Measurements from ENCODE around the gene SIRT5. TPM values are rescaled to one million over a fixed set of nuclear protein-coding genes. Genes with fewer than 3 reads are reported as not detected.

SIRT5 gene
- total and polyA plus RNA-seq, 2 experiments from 2014 or later, result 9.8 to 13.1 TPM

DNA sequence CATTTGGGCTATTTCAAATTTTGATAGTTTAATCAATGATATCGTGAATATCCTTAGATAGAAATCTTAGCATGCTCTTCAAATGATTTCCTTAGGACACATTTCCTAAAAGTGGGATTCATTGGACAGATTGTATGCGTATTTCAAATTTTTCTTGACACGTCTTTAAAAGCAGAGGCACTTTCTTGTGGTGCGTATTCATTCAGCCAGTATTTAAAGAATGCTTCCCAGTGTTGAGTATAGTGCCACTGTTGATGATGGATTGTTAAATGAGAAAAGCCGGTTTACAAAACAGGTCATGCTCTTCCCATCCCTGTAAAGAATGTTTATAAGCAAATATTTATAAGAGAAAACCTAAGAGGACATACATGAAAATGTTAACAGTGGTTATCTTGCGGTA, 25.6 kb downstream of the SIRT5 start (continued):
- TF ChIP-seq, protein P1, sequence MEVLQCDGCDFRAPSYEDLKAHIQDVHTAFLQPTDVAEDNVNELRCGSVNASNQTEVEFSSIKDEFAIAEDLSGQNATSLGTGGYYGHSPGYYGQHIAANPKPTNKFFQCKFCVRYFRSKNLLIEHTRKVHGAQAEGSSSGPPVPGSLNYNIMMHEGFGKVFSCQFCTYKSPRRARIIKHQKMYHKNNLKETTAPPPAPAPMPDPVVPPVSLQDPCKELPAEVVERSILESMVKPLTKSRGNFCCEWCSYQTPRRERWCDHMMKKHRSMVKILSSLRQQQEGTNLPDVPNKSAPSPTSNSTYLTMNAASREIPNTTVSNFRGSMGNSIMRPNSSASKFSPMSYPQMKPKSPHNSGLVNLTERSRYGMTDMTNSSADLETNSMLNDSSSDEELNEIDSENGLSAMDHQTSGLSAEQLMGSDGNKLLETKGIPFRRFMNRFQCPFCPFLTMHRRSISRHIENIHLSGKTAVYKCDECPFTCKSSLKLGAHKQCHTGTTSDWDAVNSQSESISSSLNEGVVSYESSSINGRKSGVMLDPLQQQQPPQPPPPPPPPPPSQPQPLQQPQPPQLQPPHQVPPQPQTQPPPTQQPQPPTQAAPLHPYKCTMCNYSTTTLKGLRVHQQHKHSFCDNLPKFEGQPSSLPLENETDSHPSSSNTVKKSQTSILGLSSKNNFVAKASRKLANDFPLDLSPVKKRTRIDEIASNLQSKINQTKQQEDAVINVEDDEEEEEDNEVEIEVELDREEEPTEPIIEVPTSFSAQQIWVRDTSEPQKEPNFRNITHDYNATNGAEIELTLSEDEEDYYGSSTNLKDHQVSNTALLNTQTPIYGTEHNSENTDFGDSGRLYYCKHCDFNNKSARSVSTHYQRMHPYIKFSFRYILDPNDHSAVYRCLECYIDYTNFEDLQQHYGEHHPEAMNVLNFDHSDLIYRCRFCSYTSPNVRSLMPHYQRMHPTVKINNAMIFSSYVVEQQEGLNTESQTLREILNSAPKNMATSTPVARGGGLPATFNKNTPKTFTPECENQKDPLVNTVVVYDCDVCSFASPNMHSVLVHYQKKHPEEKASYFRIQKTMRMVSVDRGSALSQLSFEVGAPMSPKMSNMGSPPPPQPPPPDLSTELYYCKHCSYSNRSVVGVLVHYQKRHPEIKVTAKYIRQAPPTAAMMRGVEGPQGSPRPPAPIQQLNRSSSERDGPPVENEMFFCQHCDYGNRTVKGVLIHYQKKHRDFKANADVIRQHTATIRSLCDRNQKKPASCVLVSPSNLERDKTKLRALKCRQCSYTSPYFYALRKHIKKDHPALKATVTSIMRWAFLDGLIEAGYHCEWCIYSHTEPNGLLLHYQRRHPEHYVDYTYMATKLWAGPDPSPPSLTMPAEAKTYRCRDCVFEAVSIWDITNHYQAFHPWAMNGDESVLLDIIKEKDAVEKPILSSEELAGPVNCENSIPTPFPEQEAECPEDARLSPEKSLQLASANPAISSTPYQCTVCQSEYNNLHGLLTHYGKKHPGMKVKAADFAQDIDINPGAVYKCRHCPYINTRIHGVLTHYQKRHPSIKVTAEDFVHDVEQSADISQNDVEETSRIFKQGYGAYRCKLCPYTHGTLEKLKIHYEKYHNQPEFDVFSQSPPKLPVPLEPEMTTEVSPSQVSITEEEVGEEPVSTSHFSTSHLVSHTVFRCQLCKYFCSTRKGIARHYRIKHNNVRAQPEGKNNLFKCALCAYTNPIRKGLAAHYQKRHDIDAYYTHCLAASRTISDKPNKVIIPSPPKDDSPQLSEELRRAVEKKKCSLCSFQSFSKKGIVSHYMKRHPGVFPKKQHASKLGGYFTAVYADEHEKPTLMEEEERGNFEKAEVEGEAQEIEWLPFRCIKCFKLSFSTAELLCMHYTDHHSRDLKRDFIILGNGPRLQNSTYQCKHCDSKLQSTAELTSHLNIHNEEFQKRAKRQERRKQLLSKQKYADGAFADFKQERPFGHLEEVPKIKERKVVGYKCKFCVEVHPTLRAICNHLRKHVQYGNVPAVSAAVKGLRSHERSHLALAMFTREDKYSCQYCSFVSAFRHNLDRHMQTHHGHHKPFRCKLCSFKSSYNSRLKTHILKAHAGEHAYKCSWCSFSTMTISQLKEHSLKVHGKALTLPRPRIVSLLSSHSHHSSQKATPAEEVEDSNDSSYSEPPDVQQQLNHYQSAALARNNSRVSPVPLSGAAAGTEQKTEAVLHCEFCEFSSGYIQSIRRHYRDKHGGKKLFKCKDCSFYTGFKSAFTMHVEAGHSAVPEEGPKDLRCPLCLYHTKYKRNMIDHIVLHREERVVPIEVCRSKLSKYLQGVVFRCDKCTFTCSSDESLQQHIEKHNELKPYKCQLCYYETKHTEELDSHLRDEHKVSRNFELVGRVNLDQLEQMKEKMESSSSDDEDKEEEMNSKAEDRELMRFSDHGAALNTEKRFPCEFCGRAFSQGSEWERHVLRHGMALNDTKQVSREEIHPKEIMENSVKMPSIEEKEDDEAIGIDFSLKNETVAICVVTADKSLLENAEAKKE (CRISPR knock-in tag; IDR thresholded peaks at IDR 0.05), result no peak
- TF ChIP-seq STAT1 (IDR thresholded peaks at IDR 0.05; ENCODE audit: unreplicated experiment), result no peak
- TF ChIP-seq NANOG (IDR thresholded peaks at IDR 0.05; ENCODE audit: borderline replicate concordance), result no peak
- TF ChIP-seq EZH2 (IDR thresholded peaks at IDR 0.05; ENCODE audit: low read depth, unreplicated experiment), result no peak
- no peak for TF ChIP-seq EZH2phosphoT487 (IDR thresholded peaks at IDR 0.05; ENCODE audit: unreplicated experiment)
- no peak for TF ChIP-seq POLR2AphosphoS5 (IDR thresholded peaks at IDR 0.05; ENCODE audit: low read depth)

DNA sequence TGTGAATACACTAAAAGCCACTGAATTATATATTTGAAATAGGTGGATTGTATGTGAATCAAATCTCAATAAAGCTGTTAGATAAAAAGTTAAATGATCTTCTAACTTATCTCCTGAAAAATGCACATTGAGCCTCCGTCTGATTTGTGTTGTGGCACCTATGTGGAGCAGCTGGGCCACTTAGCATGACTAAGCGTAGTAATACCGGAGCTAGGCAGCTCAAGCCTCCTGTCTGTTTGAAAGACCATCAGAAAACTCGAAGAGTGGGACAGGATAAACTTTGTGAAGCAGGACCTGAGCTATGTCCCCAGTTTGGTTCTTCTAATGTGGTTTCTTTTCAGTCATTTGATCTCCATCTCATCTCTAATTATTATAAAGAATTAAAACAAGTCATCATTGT, 29.7 kb downstream of the SIRT5 start:
- H3K36me3 ChIP-seq (ENCODE audit: insufficient read depth), result peaks cover 4% of the 10 kb centered on the region; the same call in 1 of the 2 replicates
- Mint-ChIP-seq H3K4me3 (no peak overlapping the region), H3K36me3 (ENCODE audit: low read depth) (peaks cover 27% of the 10 kb centered on the region; the same call in 2 of the 3 replicates), H3K4me1 (peaks cover 2% of the 10 kb centered on the region; the same call in 1 of the 3 replicates), H3K27ac (no peak overlapping the region), H3K9me3 (no peaks in the 10 kb centered on the region), H3K27me3 (ENCODE audit: insufficient read depth, low read depth, poor library complexity) (peaks cover 3% of the 10 kb centered on the region)
- H2AFZ ChIP-seq, result no peak overlapping the region
- ATAC-seq (no peak), DNase-seq (ENCODE audit: low spot score) (no peak)
- H3K27me3 ChIP-seq (ENCODE audit: insufficient read depth), result no peaks in the 10 kb centered on the region
- no peaks in the 10 kb centered on the region for H4K20me1 ChIP-seq (replicated peaks; ENCODE audit: insufficient read depth)
- H3K4me2 ChIP-seq, result no peak overlapping the region
- H3F3A ChIP-seq (replicated peaks; ENCODE audit: low read depth), result no peaks in the 10 kb centered on the region
- H3K27ac ChIP-seq (ENCODE audit: low read depth), result no peak overlapping the region
- no peaks in the 10 kb centered on the region for H3K79me2 ChIP-seq (replicated peaks; ENCODE audit: insufficient read depth)
- no peaks in the 10 kb centered on the region for H3K9me2 ChIP-seq (ENCODE audit: insufficient read depth)
- H3K4me1 ChIP-seq (ENCODE audit: insufficient read depth), result no peaks in the 10 kb centered on the region
- TF ChIP-seq, protein P1 (CRISPR knock-in tag; IDR thresholded peaks at IDR 0.05), result no peak
- TF ChIP-seq NANOG (IDR thresholded peaks at IDR 0.05; ENCODE audit: borderline replicate concordance) (no peak), ZNF331 (CRISPR knock-in tag; IDR thresholded peaks at IDR 0.05; ENCODE audit: low read depth) (no peak), EZH2phosphoT487 (IDR thresholded peaks at IDR 0.05; ENCODE audit: unreplicated experiment) (no peak)
- TF ChIP-seq, protein P2, sequence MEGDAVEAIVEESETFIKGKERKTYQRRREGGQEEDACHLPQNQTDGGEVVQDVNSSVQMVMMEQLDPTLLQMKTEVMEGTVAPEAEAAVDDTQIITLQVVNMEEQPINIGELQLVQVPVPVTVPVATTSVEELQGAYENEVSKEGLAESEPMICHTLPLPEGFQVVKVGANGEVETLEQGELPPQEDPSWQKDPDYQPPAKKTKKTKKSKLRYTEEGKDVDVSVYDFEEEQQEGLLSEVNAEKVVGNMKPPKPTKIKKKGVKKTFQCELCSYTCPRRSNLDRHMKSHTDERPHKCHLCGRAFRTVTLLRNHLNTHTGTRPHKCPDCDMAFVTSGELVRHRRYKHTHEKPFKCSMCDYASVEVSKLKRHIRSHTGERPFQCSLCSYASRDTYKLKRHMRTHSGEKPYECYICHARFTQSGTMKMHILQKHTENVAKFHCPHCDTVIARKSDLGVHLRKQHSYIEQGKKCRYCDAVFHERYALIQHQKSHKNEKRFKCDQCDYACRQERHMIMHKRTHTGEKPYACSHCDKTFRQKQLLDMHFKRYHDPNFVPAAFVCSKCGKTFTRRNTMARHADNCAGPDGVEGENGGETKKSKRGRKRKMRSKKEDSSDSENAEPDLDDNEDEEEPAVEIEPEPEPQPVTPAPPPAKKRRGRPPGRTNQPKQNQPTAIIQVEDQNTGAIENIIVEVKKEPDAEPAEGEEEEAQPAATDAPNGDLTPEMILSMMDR (conservative IDR thresholded peaks at IDR 0.05; ENCODE audit: low read depth in 2 of 2), result no peak
- H3K4me3 ChIP-seq, result no peak overlapping the region

All from GM23338 (cell line).